Ascending aorta (tissue), 2 donors: ENCODE data around the gene CDH1. TPM values are rescaled to one million over a fixed set of nuclear protein-coding genes. Genes with fewer than 3 reads are reported as not detected.

Source experiments
- DNase-seq, 2 donors: peaks; one replicate each; pipeline ENCODE4 v3.0.0-alpha.2; 2019; ENCODE audit warnings: low spot score in 2 of 2
- H3K27ac ChIP-seq, 2 donors: fragments of 200-600 bp; sonication (generic); one replicate each; pipeline ENCODE4 v1.5.1; 2016 to 2017; ENCODE audit warnings: mild to moderate bottlenecking in 1 of 2
- H3K27me3 ChIP-seq: fragments of 200-600 bp; sonication (generic); one replicate; pipeline ENCODE4 v1.5.1; 2017
- H3K36me3 ChIP-seq, 2 donors: fragments of 200-600 bp; sonication (generic); one replicate each; pipeline ENCODE4 v1.5.1; 2016
- H3K4me1 ChIP-seq, 2 donors: fragments of 200-600 bp; sonication (generic); one replicate each; pipeline ENCODE4 v1.5.1; 2016 to 2017; ENCODE audit warnings: mild to moderate bottlenecking in 1 of 2
- H3K4me3 ChIP-seq, 2 donors: fragments of 200-600 bp; sonication (generic); one replicate each; pipeline ENCODE4 v1.5.1; 2016 to 2017; ENCODE audit warnings: mild to moderate bottlenecking in 1 of 2
- H3K9me3 ChIP-seq, 2 donors: fragments of 200-600 bp; sonication (generic); one replicate each; pipeline ENCODE4 v1.5.1; 2016
- intact Hi-C: fragments of 100-400 bp; cut with DNase I; formaldehyde crosslinking; loops from one replicate; pipeline ENCODE4 v1.15.1; 2023
- total RNA-seq: library from RNA; depleted of rRNA; stranded (reverse); fragments of >200 nt; gene quantifications from one replicate; pipeline ENCODE4 v1.1.0, GENCODE V29; 2016
- TF ChIP-seq, protein P1 (sequence below), 3 experiments: fragments of 200-600 bp in 2 of 3; fragments of 450-650 bp in 1 of 3; sonication (generic) in 2 of 3; IDR thresholded peaks; one replicate each; pipeline ENCODE4 v1.5.1; 2016 to 2019; ENCODE audit warnings: antibody characterized with exemption in 3 of 3, mild to moderate bottlenecking in 1 of 3, moderate library complexity in 1 of 3

Gene CDH1
- total RNA-seq, 1 donor from 2014 or later: not detected

DNA sequence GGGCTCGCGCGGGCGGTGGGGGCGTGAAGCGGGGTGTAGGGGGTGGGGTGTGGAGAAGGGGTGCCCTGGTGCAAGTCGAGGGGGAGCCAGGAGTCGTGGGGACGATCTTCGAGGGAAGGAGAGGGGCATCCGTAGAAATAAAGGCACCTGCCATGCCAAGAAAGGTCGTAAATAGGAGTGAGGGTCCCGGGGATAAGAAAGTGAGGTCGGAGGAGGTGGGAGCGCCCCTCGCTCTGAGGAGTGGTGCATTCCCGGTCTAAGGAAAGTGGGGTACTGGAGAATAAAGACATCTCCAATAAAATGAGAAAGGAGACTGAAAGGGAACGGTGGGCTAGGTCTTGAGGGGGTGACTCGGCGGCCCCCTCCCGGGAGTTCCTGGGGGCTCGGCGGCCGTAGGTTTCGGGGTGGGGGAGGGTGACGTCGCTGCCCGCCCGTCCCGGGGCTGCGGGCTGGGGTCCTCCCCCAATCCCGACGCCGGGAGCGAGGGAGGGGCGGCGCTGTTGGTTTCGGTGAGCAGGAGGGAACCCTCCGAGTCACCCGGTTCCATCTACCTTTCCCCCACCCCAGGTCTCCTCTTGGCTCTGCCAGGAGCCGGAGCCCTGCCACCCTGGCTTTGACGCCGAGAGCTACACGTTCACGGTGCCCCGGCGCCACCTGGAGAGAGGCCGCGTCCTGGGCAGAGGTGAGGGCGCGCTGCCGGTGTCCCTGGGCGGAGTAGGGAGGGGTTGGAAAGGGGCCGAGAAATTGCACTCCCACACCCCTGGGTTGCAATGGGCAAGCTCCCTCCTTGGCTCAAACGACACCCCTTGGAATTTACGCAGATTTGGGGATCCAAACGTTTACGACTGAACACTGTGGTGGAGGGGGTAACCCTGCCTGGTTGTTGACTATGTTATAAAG, 888 bp downstream of the CDH1 start:
- H3K9me3 ChIP-seq: no peaks in the 10 kb centered on the region
- peaks cover 0 to 6% of the 10 kb centered on the region in 2 donors for H3K4me1 ChIP-seq
- H3K27ac ChIP-seq: no peak overlapping the region
- no peak overlapping the region for H3K4me3 ChIP-seq
- TF ChIP-seq, protein P1, sequence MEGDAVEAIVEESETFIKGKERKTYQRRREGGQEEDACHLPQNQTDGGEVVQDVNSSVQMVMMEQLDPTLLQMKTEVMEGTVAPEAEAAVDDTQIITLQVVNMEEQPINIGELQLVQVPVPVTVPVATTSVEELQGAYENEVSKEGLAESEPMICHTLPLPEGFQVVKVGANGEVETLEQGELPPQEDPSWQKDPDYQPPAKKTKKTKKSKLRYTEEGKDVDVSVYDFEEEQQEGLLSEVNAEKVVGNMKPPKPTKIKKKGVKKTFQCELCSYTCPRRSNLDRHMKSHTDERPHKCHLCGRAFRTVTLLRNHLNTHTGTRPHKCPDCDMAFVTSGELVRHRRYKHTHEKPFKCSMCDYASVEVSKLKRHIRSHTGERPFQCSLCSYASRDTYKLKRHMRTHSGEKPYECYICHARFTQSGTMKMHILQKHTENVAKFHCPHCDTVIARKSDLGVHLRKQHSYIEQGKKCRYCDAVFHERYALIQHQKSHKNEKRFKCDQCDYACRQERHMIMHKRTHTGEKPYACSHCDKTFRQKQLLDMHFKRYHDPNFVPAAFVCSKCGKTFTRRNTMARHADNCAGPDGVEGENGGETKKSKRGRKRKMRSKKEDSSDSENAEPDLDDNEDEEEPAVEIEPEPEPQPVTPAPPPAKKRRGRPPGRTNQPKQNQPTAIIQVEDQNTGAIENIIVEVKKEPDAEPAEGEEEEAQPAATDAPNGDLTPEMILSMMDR (IDR thresholded peaks at IDR 0.05): no peak
- intact Hi-C loops: no loop called here
- no peaks in the 10 kb centered on the region for H3K36me3 ChIP-seq
- DNase-seq: no peak
- H3K27me3 ChIP-seq: peaks cover 17% of the 10 kb centered on the region

DNA sequence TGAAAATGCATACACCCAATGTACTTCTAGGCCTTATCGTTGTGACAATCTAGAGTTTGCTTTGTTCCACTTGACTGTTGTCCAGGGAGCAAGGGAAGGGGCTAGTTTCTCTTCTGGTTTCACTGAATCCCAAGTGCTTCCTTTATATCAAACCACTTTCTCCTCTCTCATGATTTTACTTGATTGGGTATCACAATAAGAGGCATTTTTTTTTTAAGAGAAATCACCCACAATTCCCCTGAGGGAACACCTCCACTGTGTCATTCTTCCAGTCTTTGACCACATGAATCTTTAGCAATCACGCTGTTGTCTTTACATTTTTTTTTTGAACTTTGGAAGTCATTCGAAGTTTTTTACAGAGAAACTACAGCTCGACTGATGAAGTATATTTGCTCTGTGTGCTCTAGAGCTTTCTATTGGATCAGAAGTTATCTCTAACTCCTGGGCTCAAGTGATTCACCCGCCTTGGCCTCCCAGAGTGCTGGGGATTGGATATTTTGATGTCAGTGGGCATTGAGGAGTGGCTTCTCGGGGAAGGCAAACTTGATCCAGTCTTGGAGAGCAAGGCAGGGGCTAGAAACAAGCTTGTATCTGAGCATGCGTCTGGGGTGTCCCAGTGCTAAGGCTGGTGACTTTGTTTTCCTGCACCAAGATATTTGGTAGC, 3.0 kb downstream of the CDH1 start:
- H3K4me3 ChIP-seq: no peak overlapping the region
- peaks cover 0 to 6% of the 10 kb centered on the region in 2 donors for H3K4me1 ChIP-seq
- H3K27me3 ChIP-seq: peaks cover 17% of the 10 kb centered on the region
- no peaks in the 10 kb centered on the region for H3K36me3 ChIP-seq
- H3K27ac ChIP-seq: no peak overlapping the region
- H3K9me3 ChIP-seq: no peaks in the 10 kb centered on the region
- intact Hi-C loops: no loop called here
- no peak for DNase-seq
- TF ChIP-seq, protein P1 (IDR thresholded peaks at IDR 0.05): no peak

GRCh38 chr16:68740628-68741346, 3.7 kb downstream of the CDH1 start:
- no peak overlapping the region for H3K27ac ChIP-seq
- DNase-seq: no peak
- peaks cover 17% of the 10 kb centered on the region for H3K27me3 ChIP-seq
- intact Hi-C loops: no loop called here
- H3K4me1 ChIP-seq: peaks cover 0 to 6% of the 10 kb centered on the region in 2 donors
- H3K36me3 ChIP-seq: no peaks in the 10 kb centered on the region
- H3K9me3 ChIP-seq: no peaks in the 10 kb centered on the region
- H3K4me3 ChIP-seq: no peak overlapping the region
- TF ChIP-seq, protein P1 (IDR thresholded peaks at IDR 0.05): no peak

GRCh38 chr16:68743664-68744063, 6.6 kb downstream of the CDH1 start:
- Histone ChIP-seq H3K4me3 (no peak overlapping the region), H3K9me3 (no peaks in the 10 kb centered on the region), H3K27ac (no peak overlapping the region), H3K27me3 (no peaks in the 10 kb centered on the region), H3K4me1 (no peaks in the 10 kb centered on the region), H3K36me3 (no peaks in the 10 kb centered on the region)
- TF ChIP-seq, protein P1 (IDR thresholded peaks at IDR 0.05): no peak
- no peak for DNase-seq
- intact Hi-C loops: no loop called here

- Histone ChIP-seq H3K27ac (no peak overlapping the region), H3K27me3 (no peaks in the 10 kb centered on the region), H3K4me1 (no peaks in the 10 kb centered on the region), H3K36me3 (no peaks in the 10 kb centered on the region), H3K9me3 (no peaks in the 10 kb centered on the region), H3K4me3 (no peak overlapping the region)
- DNase-seq: no peak
- intact Hi-C loops: no loop called here
- TF ChIP-seq, protein P1 (IDR thresholded peaks at IDR 0.05): no peak
Measured at GRCh38 chr16:68744744-68745280, 7.7 kb downstream of the CDH1 start.
